GM12872 (cell line): ENCODE results near the gene ADAM12.

Experiments
- CTCF ChIP-seq: IDR thresholded peaks from 3 replicates; pipeline ENCODE4 v1.5.1; 2011; ENCODE audit warnings: low read depth, mild to moderate bottlenecking, low read length, moderate library complexity; ENCODE audit not compliant: insufficient read depth

The ADAM12 gene

GRCh38 chr10:126402721-126403695 lies 14.7 kb upstream of the ADAM12 start:
- TF ChIP-seq CTCF: no peak

GRCh38 chr10:126400641-126401040 lies 12.4 kb upstream of the ADAM12 start:
- TF ChIP-seq CTCF: no peak

- no peak for TF ChIP-seq CTCF
Observed at GRCh38 chr10:126398924-126399323, 10.6 kb upstream of the ADAM12 start.

GRCh38 chr10:126398383-126398743 lies 10.1 kb upstream of the ADAM12 start:
- no peak for TF ChIP-seq CTCF

GRCh38 chr10:126397640-126398382 lies 9.5 kb upstream of the ADAM12 start:
- no peak for TF ChIP-seq CTCF

- TF ChIP-seq CTCF: no peak
Observed at GRCh38 chr10:126397156-126397555, 8.9 kb upstream of the ADAM12 start.

- TF ChIP-seq CTCF: no peak
Observed at GRCh38 chr10:126394948-126395347, 6.7 kb upstream of the ADAM12 start.
